NB4 (cell line): ENCODE measurements around the gene ERGIC1.

ENCODE experiments used
- DNase-seq: peaks from one replicate; pipeline ENCODE4 v3.0.0; 2010; ENCODE audit warnings: low read depth
- H3K4me3 ChIP-seq: one replicate; pipeline ENCODE4 v1.5.1; 2011; ENCODE audit warnings: mild to moderate bottlenecking, low read depth, low read length, moderate library complexity
- CTCF ChIP-seq: IDR thresholded peaks from one replicate; pipeline ENCODE4 v1.5.1; 2012; ENCODE audit warnings: low read depth, low read length
- MAX ChIP-seq: IDR thresholded peaks from 2 replicates; pipeline ENCODE4 v1.6.1; 2011; ENCODE audit warnings: low read depth, low read length
- MYC ChIP-seq: IDR thresholded peaks from 2 replicates; pipeline ENCODE4 v1.6.1; 2011; ENCODE audit warnings: low read depth, low read length
- POLR2A ChIP-seq: IDR thresholded peaks from 2 replicates; pipeline ENCODE4 v1.6.1; 2011; ENCODE audit warnings: mild to moderate bottlenecking; ENCODE audit not compliant: insufficient read length; ENCODE audit errors: extremely low read depth

ERGIC1 gene

GRCh38 chr5:172915514-172915913 is 81.5 kb downstream of the ERGIC1 start:
- no peak overlapping the region for H3K4me3 ChIP-seq
- no peak for DNase-seq

GRCh38 chr5:172918421-172919371 is 84.6 kb downstream of the ERGIC1 start:
- no peak for TF ChIP-seq CTCF
- no peak for TF ChIP-seq MAX
- TF ChIP-seq POLR2A = no peak
- no peak for TF ChIP-seq MYC
- DNase-seq = no peak

More at GRCh38 chr5:172915514-172915913, 81.5 kb downstream of the ERGIC1 start:
- TF ChIP-seq CTCF = no peak
- TF ChIP-seq MYC = no peak
- no peak for TF ChIP-seq POLR2A
- TF ChIP-seq MAX = no peak

GRCh38 chr5:172919525-172920446 is 85.7 kb downstream of the ERGIC1 start:
- no peak overlapping the region for H3K4me3 ChIP-seq
- DNase-seq = no peak
- TF ChIP-seq POLR2A (no peak), CTCF (no peak), MAX (no peak), MYC (no peak)

More at GRCh38 chr5:172918421-172919371, 84.6 kb downstream of the ERGIC1 start:
- H3K4me3 ChIP-seq = no peak overlapping the region

- no peak for DNase-seq
- TF ChIP-seq MYC = no peak
- TF ChIP-seq POLR2A = no peak
- TF ChIP-seq CTCF = no peak
- TF ChIP-seq MAX = no peak
- H3K4me3 ChIP-seq = no peak overlapping the region
Measured at GRCh38 chr5:172920447-172920849, 86.4 kb downstream of the ERGIC1 start.

- no peak overlapping the region for H3K4me3 ChIP-seq
- DNase-seq = no peak
- TF ChIP-seq CTCF = no peak
- no peak for TF ChIP-seq MAX
- no peak for TF ChIP-seq POLR2A
- TF ChIP-seq MYC = no peak
Measured at GRCh38 chr5:172920995-172921394, 86.9 kb downstream of the ERGIC1 start.
